HEK293 (cell line): ENCODE data around the gene DAO.

ENCODE experiments used
- BCL11A ChIP-seq: fragments of 450-650 bp; formaldehyde crosslinking; IDR thresholded peaks from 2 replicates; pipeline ENCODE4 v1.5.1; 2016; ENCODE audit warnings: low read depth, missing biosample characterization, missing genetic modification characterization
- CTCF ChIP-seq: fragments of 450-650 bp; formaldehyde crosslinking; IDR thresholded peaks from 2 replicates; pipeline ENCODE4 v1.5.1; 2016; ENCODE audit warnings: missing biosample characterization, missing genetic modification characterization
- GLIS1 ChIP-seq: fragments of 450-650 bp; formaldehyde crosslinking; IDR thresholded peaks from 2 replicates; pipeline ENCODE4 v1.5.1; 2016; ENCODE audit warnings: missing biosample characterization, missing genetic modification characterization
- KLF10 ChIP-seq: fragments of 450-650 bp; IDR thresholded peaks from 2 replicates; pipeline ENCODE4 v1.5.1; 2018; ENCODE audit warnings: missing biosample characterization, mild to moderate bottlenecking, missing genetic modification characterization
- MEIS1 ChIP-seq: sonication (generic); formaldehyde crosslinking; IDR thresholded peaks from 2 replicates; pipeline ENCODE4 v1.8.1; 2022; ENCODE audit warnings: missing genetic modification reagents, mild to moderate bottlenecking, borderline replicate concordance
- SALL2 ChIP-seq: fragments of 450-650 bp; formaldehyde crosslinking; IDR thresholded peaks from 2 replicates; pipeline ENCODE4 v1.5.0; 2017; ENCODE audit warnings: missing biosample characterization, mild to moderate bottlenecking, missing genetic modification characterization, borderline replicate concordance
- SETDB1 ChIP-seq: IDR thresholded peaks from one replicate; pipeline ENCODE4 v1.6.1; 2017; ENCODE audit warnings: mild to moderate bottlenecking, low read length, moderate library complexity, mixed read lengths; ENCODE audit not compliant: insufficient read length
- YY1 ChIP-seq: fragments of 450-650 bp; formaldehyde crosslinking; IDR thresholded peaks from 2 replicates; pipeline ENCODE4 v1.5.1; 2018; ENCODE audit warnings: missing biosample characterization, missing genetic modification characterization
- ZNF121 ChIP-seq: fragments of 450-650 bp; formaldehyde crosslinking; IDR thresholded peaks from 2 replicates; pipeline ENCODE4 v1.5.1; 2016; ENCODE audit warnings: missing biosample characterization, missing genetic modification characterization
- ZNF449 ChIP-seq: fragments of 450-650 bp; formaldehyde crosslinking; IDR thresholded peaks from 2 replicates; pipeline ENCODE4 v1.5.1; 2017; ENCODE audit warnings: missing biosample characterization, mild to moderate bottlenecking, missing genetic modification characterization, moderate library complexity
- ZNF621 ChIP-seq: fragments of 450-650 bp; formaldehyde crosslinking; IDR thresholded peaks from 2 replicates; pipeline ENCODE4 v1.5.1; 2017; ENCODE audit warnings: missing biosample characterization, missing genetic modification characterization
- ZNF660 ChIP-seq: fragments of 450-650 bp; IDR thresholded peaks from 2 replicates; pipeline ENCODE4 v1.5.1; 2018; ENCODE audit warnings: missing biosample characterization, mild to moderate bottlenecking, missing genetic modification characterization

- TF ChIP-seq CTCF (tag by site-specific recombination), result no peak
- no peak for TF ChIP-seq GLIS1 (tag by site-specific recombination)
- TF ChIP-seq MEIS1 (CRISPR knock-in tag), result no peak
- TF ChIP-seq ZNF660 (tag by site-specific recombination), result no peak
- TF ChIP-seq ZNF121 (tag by site-specific recombination), result no peak
- TF ChIP-seq KLF10 (tag by site-specific recombination), result no peak
- TF ChIP-seq ZNF621 (tag by site-specific recombination), result no peak
- no peak for TF ChIP-seq SALL2 (tag by site-specific recombination)
- no peak for TF ChIP-seq SETDB1
- TF ChIP-seq YY1 (tag by site-specific recombination), result no peak
- TF ChIP-seq BCL11A (tag by site-specific recombination), result no peak
- TF ChIP-seq ZNF449 (tag by site-specific recombination), result no peak
These were observed 4.6 kb upstream of the DAO start for GRCh38 chr12:108875280-108875679.
